NCI-H748 (cell line): Measurements from ENCODE around the gene SRRM4.
"Not testable (repeated sequence)": the region's sequence is repeated elsewhere in the genome, so short reads cannot be mapped to it uniquely, and the experiment has no call there.

Source experiments
- DNase-seq: peaks from one replicate; lab custom pipeline; 2025; ENCODE audit not compliant: unreplicated experiment; lab: John Stamatoyannopoulos, UW

Gene SRRM4

GRCh38 chr12:119008273-119008672, 26.9 kb downstream of the SRRM4 start:
- DNase-seq = not testable (repeated sequence)

GRCh38 chr12:119008691-119009221, 27.4 kb downstream of the SRRM4 start:
- DNase-seq = peak; percentile 97

GRCh38 chr12:119011231-119011630, 29.9 kb downstream of the SRRM4 start:
- DNase-seq = no peak

GRCh38 chr12:119012179-119012578, 30.8 kb downstream of the SRRM4 start:
- no peak for DNase-seq

- DNase-seq = no peak
Measured at GRCh38 chr12:119013023-119013422, 31.7 kb downstream of the SRRM4 start.

GRCh38 chr12:119014368-119014767, 33.0 kb downstream of the SRRM4 start:
- DNase-seq = no peak

- no peak for DNase-seq
Measured at GRCh38 chr12:119016715-119017114, 35.4 kb downstream of the SRRM4 start.

- DNase-seq = peak; percentile 24
Measured at GRCh38 chr12:119019166-119019565, 37.8 kb downstream of the SRRM4 start.

- DNase-seq = peak; percentile 9
Measured at GRCh38 chr12:119020406-119021360, 39.3 kb downstream of the SRRM4 start.

GRCh38 chr12:119024356-119024755, 43.0 kb downstream of the SRRM4 start:
- no peak for DNase-seq

GRCh38 chr12:119025786-119026185, 44.4 kb downstream of the SRRM4 start:
- DNase-seq = no peak

GRCh38 chr12:119033332-119033731, 52.0 kb downstream of the SRRM4 start:
- DNase-seq = not testable (repeated sequence)

GRCh38 chr12:119036878-119037825, 55.8 kb downstream of the SRRM4 start:
- peak; percentile 56 for DNase-seq

- no peak for DNase-seq
Measured at GRCh38 chr12:119044094-119044493, 62.8 kb downstream of the SRRM4 start.

GRCh38 chr12:119047641-119048040, 66.3 kb downstream of the SRRM4 start:
- no peak for DNase-seq

- no peak for DNase-seq
Measured at GRCh38 chr12:119050663-119051062, 69.3 kb downstream of the SRRM4 start.

- DNase-seq = no peak
Measured at GRCh38 chr12:119051474-119051873, 70.1 kb downstream of the SRRM4 start.

- no peak for DNase-seq
Measured at GRCh38 chr12:119052001-119052400, 70.7 kb downstream of the SRRM4 start.

GRCh38 chr12:119055977-119056376, 74.6 kb downstream of the SRRM4 start:
- DNase-seq = no peak

GRCh38 chr12:119060847-119061796, 79.8 kb downstream of the SRRM4 start:
- no peak for DNase-seq
